Peyer's patch (tissue), 4 donors: Measurements from ENCODE around the gene FGF22.

Source experiments
- CTCF ChIP-seq, 6 experiments: fragments of 450-650 bp in 4 of 6; fragments of 200-600 bp in 2 of 6; sonication (generic) in 1 of 6; IDR thresholded peaks; one replicate each; pipeline ENCODE4 v1.5.1; 2017 to 2019; ENCODE audit warnings: antibody characterized with exemption in 6 of 6, mild to moderate bottlenecking in 3 of 6, moderate library complexity in 1 of 6
- POLR2A ChIP-seq, 2 donors: fragments of 450-650 bp; IDR thresholded peaks; one replicate each; pipeline ENCODE4 v1.5.1; 2017; ENCODE audit warnings: antibody characterized with exemption in 2 of 2, mild to moderate bottlenecking in 2 of 2, moderate library complexity in 2 of 2

GRCh38 chr19:633068-633785, 6.5 kb upstream of the FGF22 start, which contains the start of gene POLRMT:
- TF ChIP-seq CTCF (IDR thresholded peaks at IDR 0.05) (peak in 4 of 6 experiments; percentile 9 to 46 (median 30)), POLR2A (IDR thresholded peaks at IDR 0.05) (peak; percentile 35 to 50)
